HG03280 (cell line): ENCODE data around the gene CIDEB.

Source experiments
- ATAC-seq: cut with Tn5 transposase; IDR thresholded peaks from one replicate; pipeline ENCODE4 v1.9.1; 2021; ENCODE audit warnings: mild to moderate bottlenecking, moderate library complexity; ENCODE audit not compliant: unreplicated experiment

CIDEB gene

DNA sequence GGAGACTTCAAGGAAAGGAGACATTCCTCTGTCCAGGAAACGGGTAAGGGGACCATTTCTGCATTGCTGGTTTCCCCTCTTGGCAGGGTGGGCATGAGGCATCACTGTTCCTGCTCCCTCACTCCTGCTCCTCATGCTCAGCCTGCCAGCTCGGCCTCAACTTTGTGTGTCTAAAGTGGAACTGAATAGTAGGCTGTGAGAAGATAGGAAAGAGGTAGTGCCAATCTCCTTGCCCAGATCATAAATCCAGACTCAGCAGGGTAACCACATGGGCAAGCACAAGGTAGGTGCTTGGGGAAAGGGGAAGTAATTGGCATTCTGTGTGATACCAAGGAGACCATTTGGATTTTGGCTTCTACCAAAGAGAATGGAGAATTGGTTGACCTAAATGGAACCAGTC lies 6.1 kb upstream of the CIDEB start:
- ATAC-seq, result no peak

GRCh38 chr14:24312736-24313507 lies 5.1 kb upstream of the CIDEB start:
- no peak for ATAC-seq

GRCh38 chr14:24311837-24312615 lies 4.2 kb upstream of the CIDEB start:
- ATAC-seq, result no peak

DNA sequence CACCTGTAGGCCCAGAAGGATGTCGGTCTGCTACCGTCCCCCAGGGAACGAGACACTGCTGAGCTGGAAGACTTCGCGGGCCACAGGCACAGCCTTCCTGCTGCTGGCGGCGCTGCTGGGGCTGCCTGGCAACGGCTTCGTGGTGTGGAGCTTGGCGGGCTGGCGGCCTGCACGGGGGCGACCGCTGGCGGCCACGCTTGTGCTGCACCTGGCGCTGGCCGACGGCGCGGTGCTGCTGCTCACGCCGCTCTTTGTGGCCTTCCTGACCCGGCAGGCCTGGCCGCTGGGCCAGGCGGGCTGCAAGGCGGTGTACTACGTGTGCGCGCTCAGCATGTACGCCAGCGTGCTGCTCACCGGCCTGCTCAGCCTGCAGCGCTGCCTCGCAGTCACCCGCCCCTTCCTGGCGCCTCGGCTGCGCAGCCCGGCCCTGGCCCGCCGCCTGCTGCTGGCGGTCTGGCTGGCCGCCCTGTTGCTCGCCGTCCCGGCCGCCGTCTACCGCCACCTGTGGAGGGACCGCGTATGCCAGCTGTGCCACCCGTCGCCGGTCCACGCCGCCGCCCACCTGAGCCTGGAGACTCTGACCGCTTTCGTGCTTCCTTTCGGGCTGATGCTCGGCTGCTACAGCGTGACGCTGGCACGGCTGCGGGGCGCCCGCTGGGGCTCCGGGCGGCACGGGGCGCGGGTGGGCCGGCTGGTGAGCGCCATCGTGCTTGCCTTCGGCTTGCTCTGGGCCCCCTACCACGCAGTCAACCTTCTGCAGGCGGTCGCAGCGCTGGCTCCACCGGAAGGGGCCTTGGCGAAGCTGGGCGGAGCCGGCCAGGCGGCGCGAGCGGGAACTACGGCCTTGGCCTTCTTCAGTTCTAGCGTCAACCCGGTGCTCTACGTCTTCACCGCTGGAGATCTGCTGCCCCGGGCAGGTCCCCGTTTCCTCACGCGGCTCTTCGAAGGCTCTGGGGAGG lies 3.1 kb upstream of the CIDEB start, which contains the start of gene LTB4R:
Gene LTB4R (plus strand): TSS at position 857 of the 959 bp plus-strand sequence. CDS start 4,150 bp downstream, outside the sequence.
- peak; percentile 67 for ATAC-seq

DNA sequence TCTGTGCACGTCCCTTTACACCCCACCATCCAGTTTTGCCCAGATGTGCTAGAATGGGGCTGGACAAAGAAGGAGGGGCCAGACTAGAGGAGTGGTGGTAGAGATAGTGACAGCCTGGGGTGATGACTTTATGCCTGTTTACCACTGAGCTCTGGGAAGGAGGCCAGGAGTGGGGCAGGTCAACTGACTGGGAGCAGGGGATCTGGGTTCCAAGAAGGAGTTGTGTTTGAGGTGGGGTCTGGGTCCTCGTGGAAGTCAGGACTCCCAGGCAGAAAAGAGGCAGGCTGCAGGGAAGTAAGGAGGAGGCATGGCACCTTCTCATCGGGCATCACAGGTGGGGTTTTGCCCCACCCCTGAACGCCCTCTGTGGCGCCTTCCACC lies 2.5 kb upstream of the CIDEB start:
- ATAC-seq, result no peak

DNA sequence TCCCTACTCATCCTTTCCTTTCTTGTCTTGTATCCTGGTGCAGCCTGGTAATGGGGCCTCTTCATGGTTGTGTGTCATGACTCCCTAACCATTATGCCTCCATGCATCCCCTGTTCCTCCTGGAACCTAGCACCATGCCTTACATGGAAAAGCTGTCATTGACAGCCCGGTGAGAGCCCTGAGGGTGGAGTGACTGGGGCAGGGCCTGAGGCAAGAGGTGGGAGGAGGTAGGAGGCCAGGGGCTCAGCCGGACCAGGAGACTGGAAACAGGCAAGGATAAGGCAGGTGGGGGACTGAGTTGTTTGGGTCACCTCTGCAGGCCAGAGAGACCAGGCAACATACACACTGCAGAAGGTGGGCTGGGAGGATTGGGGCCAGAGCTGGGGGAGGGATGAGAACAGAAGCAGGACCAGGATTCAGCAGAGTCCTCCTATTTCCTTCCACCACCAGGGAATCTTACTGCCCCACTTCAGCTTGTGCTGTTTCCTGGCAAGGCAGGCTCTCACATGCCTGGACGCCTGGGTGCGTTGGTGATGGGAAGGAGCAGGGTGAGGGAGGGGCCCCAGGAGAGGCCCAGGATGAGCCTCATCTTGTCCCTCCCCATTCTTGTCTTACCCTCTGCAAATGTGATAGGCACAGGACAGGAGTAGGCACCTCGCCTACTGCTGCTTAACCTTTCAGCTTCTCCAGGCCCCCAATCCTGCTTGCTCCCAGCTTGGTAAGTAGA lies 1.9 kb upstream of the CIDEB start, which contains the start of gene LTB4R2:
Gene LTB4R2 (plus strand): TSS at position 603 of the 727 bp plus-strand sequence. CDS start 525 bp downstream, outside the sequence.
- no peak for ATAC-seq

DNA sequence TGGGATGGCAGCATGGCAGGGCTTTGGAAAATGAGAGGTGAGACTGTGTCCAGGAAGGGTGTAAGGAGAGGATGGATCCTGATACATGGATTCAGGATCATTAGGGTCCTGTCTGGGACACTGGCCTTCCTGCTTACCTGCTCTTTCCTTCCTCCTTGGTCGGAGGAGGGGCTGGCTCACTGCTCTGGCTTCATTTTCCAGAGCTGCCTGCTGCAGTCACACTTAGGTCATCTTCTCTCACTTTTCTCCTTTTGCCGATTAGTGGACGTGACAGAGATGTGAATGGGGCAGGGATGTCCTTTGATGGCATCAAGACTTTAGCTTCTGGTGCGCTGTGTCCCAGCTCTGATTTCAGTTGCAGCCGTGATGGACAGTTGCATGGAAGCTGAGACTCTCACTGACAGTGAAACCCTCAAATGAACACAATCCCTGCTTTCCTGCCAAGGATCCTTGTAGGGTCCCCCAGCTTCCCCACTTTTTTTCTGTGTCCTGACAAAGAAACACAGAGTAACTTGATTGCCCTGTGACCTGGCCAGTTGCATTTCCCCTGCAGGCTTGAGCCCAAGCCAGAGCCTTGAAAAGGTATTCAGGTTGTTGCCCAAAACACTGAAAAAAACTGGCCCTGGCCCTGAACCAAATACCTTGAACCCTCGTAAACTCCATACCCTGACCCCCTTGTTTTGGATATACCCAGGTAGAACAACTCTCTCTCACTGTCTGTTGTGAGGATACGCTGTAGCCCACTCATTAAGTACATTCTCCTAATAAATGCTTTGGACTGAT lies 756 bp upstream of the CIDEB start:
- ATAC-seq, result no peak

DNA sequence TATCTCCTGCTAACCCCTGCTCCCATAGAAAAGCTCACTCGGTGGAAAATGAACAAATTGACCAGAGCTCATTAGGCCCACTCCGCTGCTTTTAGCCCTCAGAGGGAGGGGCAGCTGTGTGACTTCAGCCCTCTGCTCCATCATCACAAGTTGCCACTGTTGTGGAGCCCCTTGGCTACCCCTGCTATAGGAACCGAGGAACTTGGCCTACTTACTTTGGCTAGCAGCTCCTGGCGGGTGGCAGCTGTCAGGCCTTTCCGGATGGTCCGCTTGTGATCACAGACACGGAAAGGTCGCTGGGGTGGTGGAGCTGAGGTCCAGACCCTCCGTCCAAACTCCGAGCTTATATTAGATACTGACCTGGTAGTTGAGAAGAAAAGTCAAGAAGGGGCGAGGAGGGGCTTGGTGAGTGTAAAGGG lies 612 bp downstream of the CIDEB start:
- ATAC-seq, result no peak

DNA sequence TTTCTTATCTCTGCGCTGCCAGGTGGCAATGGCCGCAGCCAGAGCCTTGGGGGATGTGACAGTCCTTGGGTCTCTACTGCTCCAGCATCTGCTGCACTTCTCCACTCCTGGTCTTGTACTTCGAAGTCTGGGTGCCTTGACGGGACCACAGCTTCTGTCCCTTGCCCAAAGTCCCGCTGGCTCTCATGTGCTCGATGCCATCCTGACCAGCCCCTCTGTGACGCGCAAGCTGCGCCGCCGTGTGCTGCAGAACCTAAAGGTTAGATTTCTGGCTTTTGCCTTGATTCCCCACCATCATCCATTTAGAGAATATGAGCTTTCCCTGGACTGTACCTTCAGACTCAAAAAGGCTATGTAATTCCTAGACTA lies 3.8 kb downstream of the CIDEB start:
- ATAC-seq, result no peak

DNA sequence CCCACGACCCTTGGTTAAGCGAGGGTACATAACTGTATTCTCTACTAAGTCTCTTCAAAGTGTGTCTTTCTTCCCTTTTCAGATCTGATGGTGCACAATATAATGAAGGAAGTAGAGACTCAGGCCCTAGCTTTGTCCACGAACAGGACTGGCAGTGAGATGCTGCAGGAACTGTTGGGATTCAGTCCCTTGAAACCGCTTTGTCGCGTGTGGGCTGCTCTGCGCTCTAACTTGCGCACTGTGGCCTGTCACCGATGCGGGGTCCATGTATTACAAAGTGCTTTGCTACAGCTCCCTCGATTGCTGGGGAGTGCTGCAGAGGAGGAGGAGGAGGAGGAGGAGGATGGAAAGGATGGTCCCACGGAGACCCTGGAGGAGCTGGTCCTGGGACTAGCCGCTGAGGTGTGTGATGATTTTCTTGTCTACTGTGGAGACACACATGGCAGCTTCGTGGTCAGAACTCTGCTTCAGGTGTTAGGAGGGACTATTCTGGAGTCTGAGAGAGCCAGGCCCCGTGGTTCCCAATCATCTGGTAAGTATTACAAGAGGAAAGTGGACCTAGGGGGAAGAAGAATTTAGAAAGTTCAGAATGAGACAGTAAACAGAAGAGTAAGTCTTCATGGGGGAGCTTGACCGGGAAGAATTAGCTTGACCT lies 7.3 kb downstream of the CIDEB start:
- ATAC-seq, result no peak

GRCh38 chr14:24299255-24300191 lies 8.3 kb downstream of the CIDEB start, which contains the start of the genes DHRS1 and NOP9:
TSS of gene DHRS1 (minus strand) at chr14:24299780. CDS start at chr14:24299106, 674 bp downstream.
TSS of gene NOP9 (plus strand) at chr14:24299850. CDS start at chr14:24299955, 105 bp downstream.
- peak; percentile 77 for ATAC-seq

DNA sequence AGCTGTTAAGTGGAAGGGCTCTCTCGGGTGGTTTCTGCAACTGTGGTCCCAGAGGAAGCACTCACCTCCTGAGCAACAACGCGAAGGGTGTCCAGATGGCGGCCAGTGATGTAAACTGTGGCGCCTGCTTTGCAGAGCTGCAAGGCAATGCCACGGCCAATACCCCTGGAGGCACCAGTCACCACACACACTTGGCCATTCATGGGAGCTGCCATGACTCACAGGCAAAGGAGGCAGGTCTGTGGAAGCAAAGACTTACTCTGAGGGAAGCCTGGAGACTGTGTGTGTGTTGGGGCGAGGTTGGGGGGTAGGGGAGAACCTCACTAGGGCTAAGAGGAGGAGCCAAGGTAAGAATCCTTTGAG lies 8.9 kb downstream of the CIDEB start:
- ATAC-seq, result peak; percentile 4

- ATAC-seq, result no peak
These were observed 10.4 kb downstream of the CIDEB start for GRCh38 chr14:24297190-24297964.

GRCh38 chr14:24296341-24297157 lies 11.2 kb downstream of the CIDEB start:
- peak; percentile 46 for ATAC-seq

- no peak for ATAC-seq
These were observed 14.3 kb downstream of the CIDEB start for GRCh38 chr14:24293525-24293924.
